GM06990 (cell line): ENCODE data around the gene ETFRF1.
A peak's percentile ranks its signal among the peaks of the same experiment; 100 is the strongest.

Experiments
- DNase-seq: peaks from one replicate; pipeline ENCODE4 v3.0.0-alpha.2; 2011; ENCODE audit not compliant: insufficient read length; ENCODE audit errors: extremely low read depth
- H3K27me3 ChIP-seq: replicated peaks from 2 replicates; pipeline ENCODE4 v1.6.0; 2011; ENCODE audit warnings: low read length; ENCODE audit not compliant: control insufficient read depth, insufficient read depth
- H3K36me3 ChIP-seq: 2 replicates; pipeline ENCODE4 v1.5.1; 2011; ENCODE audit warnings: low read length; ENCODE audit not compliant: control insufficient read depth, insufficient read depth
- H3K4me3 ChIP-seq: replicated peaks from 2 replicates; pipeline ENCODE4 v1.5.1; 2011; ENCODE audit warnings: low read depth, mild to moderate bottlenecking, control low read depth, low read length
- TF ChIP-seq, protein P1 (sequence below): IDR thresholded peaks from 2 replicates; pipeline ENCODE4 v1.5.1; 2011; ENCODE audit warnings: low read length, control low read depth, mild to moderate bottlenecking, inconsistent platforms; ENCODE audit not compliant: insufficient read depth, poor library complexity, severe bottlenecking

ETFRF1 gene

DNA sequence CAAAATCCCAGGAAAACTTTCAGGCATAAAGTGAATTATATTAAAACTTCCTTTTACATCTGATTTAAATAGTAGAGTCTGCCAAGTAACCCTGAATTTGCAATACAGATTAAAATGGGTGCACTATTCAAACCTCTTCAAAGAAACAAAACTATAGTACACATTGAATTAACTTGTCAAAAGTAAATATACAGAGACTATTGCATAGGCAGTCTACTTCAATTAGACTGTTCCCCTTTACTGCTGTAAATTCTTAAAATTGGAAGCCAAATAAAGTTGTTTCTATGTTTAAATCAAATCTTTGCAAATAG, 48.6 kb downstream of the ETFRF1 start:
- no peak for DNase-seq
- Histone ChIP-seq H3K27me3 (no peaks in the 10 kb centered on the region), H3K36me3 (no peaks in the 10 kb centered on the region)

DNA sequence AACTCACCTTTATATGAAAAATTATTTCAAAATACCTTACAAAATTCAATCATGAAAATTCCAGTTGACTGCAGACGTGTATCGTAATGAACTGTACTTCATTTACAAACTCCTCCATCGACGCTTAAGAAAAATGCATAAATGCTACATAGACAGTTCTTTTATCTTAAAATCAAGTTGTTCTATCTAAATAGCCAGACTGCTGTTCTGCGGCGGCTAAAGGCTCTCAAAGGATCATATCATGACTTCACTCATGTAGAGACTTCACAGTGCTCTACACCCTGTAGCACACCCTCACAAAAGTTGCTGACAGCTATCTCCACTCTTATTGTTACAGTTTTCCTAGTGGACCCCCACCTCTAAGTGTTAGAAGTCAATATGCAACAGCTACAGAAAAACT, 50.5 kb downstream of the ETFRF1 start:
- DNase-seq: no peak
- Histone ChIP-seq H3K36me3 (no peaks in the 10 kb centered on the region), H3K4me3 (no peak overlapping the region), H3K27me3 (no peaks in the 10 kb centered on the region)
- TF ChIP-seq, protein P1, sequence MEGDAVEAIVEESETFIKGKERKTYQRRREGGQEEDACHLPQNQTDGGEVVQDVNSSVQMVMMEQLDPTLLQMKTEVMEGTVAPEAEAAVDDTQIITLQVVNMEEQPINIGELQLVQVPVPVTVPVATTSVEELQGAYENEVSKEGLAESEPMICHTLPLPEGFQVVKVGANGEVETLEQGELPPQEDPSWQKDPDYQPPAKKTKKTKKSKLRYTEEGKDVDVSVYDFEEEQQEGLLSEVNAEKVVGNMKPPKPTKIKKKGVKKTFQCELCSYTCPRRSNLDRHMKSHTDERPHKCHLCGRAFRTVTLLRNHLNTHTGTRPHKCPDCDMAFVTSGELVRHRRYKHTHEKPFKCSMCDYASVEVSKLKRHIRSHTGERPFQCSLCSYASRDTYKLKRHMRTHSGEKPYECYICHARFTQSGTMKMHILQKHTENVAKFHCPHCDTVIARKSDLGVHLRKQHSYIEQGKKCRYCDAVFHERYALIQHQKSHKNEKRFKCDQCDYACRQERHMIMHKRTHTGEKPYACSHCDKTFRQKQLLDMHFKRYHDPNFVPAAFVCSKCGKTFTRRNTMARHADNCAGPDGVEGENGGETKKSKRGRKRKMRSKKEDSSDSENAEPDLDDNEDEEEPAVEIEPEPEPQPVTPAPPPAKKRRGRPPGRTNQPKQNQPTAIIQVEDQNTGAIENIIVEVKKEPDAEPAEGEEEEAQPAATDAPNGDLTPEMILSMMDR: no peak

More for the DNA sequence above, 48.6 kb downstream of the ETFRF1 start:
- TF ChIP-seq, protein P1: no peak
- H3K4me3 ChIP-seq: no peak overlapping the region

DNA sequence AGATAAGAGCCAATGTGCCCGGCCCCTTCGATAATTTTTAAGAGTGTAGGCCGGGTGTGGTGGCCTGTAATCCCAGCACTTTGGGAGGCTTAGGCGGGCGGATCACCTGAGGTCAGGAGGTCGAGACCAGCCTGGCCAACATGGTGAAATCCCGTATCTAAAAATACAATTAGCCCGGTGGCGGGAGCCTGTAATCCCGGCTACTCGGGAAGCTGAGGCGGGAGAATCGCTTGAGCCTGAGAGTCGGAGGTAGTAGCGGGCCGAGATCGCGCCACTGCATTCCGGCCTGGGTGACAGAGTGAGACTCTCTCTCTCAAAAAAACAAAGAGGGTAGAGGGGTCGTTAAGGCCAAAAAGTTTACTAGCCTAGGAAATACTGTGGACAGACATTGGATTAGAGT, 53.1 kb downstream of the ETFRF1 start:
- DNase-seq: no peak
- H3K4me3 ChIP-seq: no peak overlapping the region
- TF ChIP-seq, protein P1: no peak
- no peaks in the 10 kb centered on the region for H3K27me3 ChIP-seq
- no peaks in the 10 kb centered on the region for H3K36me3 ChIP-seq

DNA sequence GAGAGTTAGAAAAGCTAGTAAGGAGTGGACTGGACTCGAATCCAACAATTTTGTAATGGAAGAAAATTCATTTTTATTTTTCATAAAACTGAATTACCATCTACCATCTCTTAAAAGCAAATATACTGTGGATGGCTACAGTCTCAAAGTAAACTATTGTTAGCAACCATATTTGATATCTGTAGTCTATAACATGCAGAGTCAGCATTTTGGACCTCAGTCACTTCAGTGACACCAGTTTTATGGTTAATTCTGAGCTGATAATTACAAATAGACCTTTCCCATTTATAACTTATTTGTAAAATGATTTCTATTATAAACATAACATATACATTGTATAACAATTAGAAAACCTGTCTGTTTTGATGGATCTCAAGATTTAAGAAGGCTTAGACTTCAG, 53.7 kb downstream of the ETFRF1 start:
- no peak for DNase-seq
- Histone ChIP-seq H3K36me3 (no peaks in the 10 kb centered on the region), H3K4me3 (no peak overlapping the region), H3K27me3 (no peaks in the 10 kb centered on the region)
- TF ChIP-seq, protein P1: no peak

DNA sequence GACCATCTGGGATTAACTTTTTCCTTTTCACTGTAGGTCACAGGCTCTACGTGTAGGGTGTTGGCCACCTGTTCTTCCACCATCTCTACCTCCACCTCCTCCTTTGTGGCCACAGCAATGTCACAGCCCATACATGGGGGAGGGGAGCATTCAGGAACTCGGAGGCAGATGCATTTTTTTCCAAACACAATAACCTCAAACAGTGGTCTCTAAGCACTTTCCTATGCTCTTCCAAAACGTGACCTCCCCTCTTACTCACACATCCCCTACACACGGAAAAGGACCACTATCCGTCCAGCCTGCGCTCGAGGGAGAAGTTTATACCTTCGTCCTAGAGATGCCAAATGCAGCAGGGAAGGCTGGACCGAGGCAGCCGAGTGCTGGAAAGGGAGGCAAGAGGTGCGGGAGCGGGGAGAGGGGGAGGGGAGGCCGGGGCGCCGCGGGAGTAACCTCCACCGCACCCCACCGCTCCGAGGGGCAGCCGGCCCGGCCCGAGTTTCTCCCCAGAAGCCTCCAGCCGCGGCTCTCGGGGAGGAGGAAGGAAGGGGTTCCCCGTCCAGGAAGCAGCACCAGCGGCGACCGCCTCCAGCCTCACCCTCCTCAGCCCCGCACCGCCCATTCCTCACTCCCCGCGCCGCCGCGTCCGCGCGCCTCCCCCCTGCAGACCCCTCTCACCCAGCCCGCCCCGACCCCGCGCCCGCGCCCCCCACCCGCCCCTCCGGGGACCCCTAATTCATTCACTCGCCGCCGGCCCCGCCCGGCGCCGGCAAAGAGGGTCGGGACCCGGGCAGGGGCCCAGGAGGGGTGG, 55.1 kb downstream of the ETFRF1 start:
- Histone ChIP-seq H3K27me3 (no peaks in the 10 kb centered on the region), H3K36me3 (no peaks in the 10 kb centered on the region), H3K4me3 (peak overlapping the region; percentile 93)
- DNase-seq: peak; percentile 50
- TF ChIP-seq, protein P1: no peak
